K562 (cell line): Measurements from ENCODE around the gene KTN1. TPM values are rescaled to one million over a fixed set of nuclear protein-coding genes. Genes with fewer than 3 reads are reported as not detected.
A peak's percentile ranks its signal among the peaks of the same experiment; 100 is the strongest.

Experiments
- ARID2 ChIP-seq: fragments of 450-650 bp; IDR thresholded peaks from 2 replicates; pipeline ENCODE4 v1.6.1; 2017; ENCODE audit warnings: antibody characterized with exemption, mild to moderate bottlenecking
- BCLAF1 ChIP-seq, 2 experiments: fragments of 450-650 bp in 1 of 2; IDR thresholded peaks; 2 replicates each; pipeline ENCODE4 v1.6.1; 2011 to 2017; ENCODE audit warnings: low read depth in 2 of 2, antibody characterized with exemption in 1 of 2, borderline replicate concordance in 1 of 2, low read length in 1 of 2, mild to moderate bottlenecking in 1 of 2, mixed read lengths in 1 of 2; ENCODE audit not compliant: control insufficient read depth in 1 of 2
- CXXC5 ChIP-seq: fragments of 250-450 bp; sonication (Bioruptor Pico); IDR thresholded peaks from 2 replicates; pipeline ENCODE4 v1.8.0; 2022; ENCODE audit warnings: inconsistent platforms, mild to moderate bottlenecking, moderate library complexity
- EGR1 ChIP-seq: fragments of 450-650 bp; conservative IDR thresholded peaks from 2 replicates; pipeline ENCODE4 v1.6.1; 2017; ENCODE audit warnings: mild to moderate bottlenecking
- ESRRA ChIP-seq: fragments of 450-650 bp; IDR thresholded peaks from 2 replicates; pipeline ENCODE4 v1.6.1; 2014; ENCODE audit warnings: low read depth, mild to moderate bottlenecking, moderate library complexity, borderline replicate concordance
- KDM5B ChIP-seq: fragments of 200-600 bp; sonication (generic); IDR thresholded peaks from 2 replicates; pipeline ENCODE4 v1.6.1; 2012; ENCODE audit warnings: low read depth, mild to moderate bottlenecking, moderate library complexity, low read length, control low read depth, inconsistent platforms; ENCODE audit not compliant: insufficient replicate concordance
- PRDM10 ChIP-seq: fragments of 450-650 bp; IDR thresholded peaks from 2 replicates; pipeline ENCODE4 v1.6.1; 2018; ENCODE audit not compliant: partially characterized antibody
- RNF2 ChIP-seq: sonication (generic); IDR thresholded peaks from 2 replicates; pipeline ENCODE4 v1.6.1; 2016
- SRSF3 ChIP-seq: fragments of 200-400 bp; formaldehyde crosslinking; IDR thresholded peaks from 2 replicates; pipeline ENCODE4 v1.6.1; 2016; ENCODE audit warnings: mild to moderate bottlenecking, low read length, moderate library complexity; ENCODE audit not compliant: insufficient read depth
- U2AF1 ChIP-seq: fragments of 200-400 bp; formaldehyde crosslinking; optimal IDR thresholded peaks from 2 replicates; pipeline ENCODE3; 2017; ENCODE audit warnings: mild to moderate bottlenecking, low read depth, low read length, moderate library complexity
- XRCC3 ChIP-seq: fragments of 450-650 bp; IDR thresholded peaks from 2 replicates; pipeline ENCODE4 v1.6.1; 2017; ENCODE audit warnings: mild to moderate bottlenecking, moderate library complexity
- ZNF174 ChIP-seq: fragments of 250-450 bp; sonication (Bioruptor Pico); IDR thresholded peaks from 2 replicates; pipeline ENCODE4 v1.4.0; 2020; ENCODE audit warnings: mild to moderate bottlenecking
- ZNF551 ChIP-seq: fragments of 250-450 bp; sonication (Bioruptor Pico); IDR thresholded peaks from 2 replicates; pipeline ENCODE4 v1.5.0; 2021; ENCODE audit warnings: mild to moderate bottlenecking, moderate library complexity
- polyA plus RNA-seq, 8 experiments: library from polyadenylated mRNA; depleted of rRNA in 4 of 8; stranded (reverse) in 5 of 8; unstranded in 3 of 8; fragments of >200 nt; fragmentation: Nextera tagmentation in 2 of 8; fragmentation: Illumina TruSeq in 1 of 8; extraction: Ambion mirVana in 2 of 8; extraction: Trizol in 1 of 8; gene quantifications; 2 replicates each; pipeline versions ENCODE4 v1.2.1 to v1.2.3, GENCODE V29; 2011 to 2014; ENCODE audit warnings: inconsistent platforms in 1 of 8, missing spikeins in 1 of 8
- total RNA-seq, 7 experiments: library from RNA; depleted of rRNA in 6 of 7; stranded (reverse); fragments of >200 nt in 6 of 7; fragmentation: Illumina TruSeq in 2 of 7; extraction: Trizol in 2 of 7; gene quantifications; 2 replicates each; pipeline versions ENCODE4 v1.2.1 to v1.2.3, GENCODE V29; 2011 to 2021; ENCODE audit warnings: low replicate concordance in 1 of 7
- TF ChIP-seq, protein P1 (sequence below): fragments of 200-800 bp; sonication (Bioruptor generic); IDR thresholded peaks from 2 replicates; pipeline ENCODE4 v1.6.1; 2017; ENCODE audit warnings: missing genetic modification characterization, missing compliant biosample characterization
- TF ChIP-seq, protein P2 (sequence below), 2 experiments: IDR thresholded peaks; 2 replicates each; pipeline ENCODE4 v1.6.1; 2012; ENCODE audit warnings: improper control_type of control experiment in 2 of 2, low read depth in 2 of 2, low read length in 2 of 2, borderline replicate concordance in 1 of 2

The KTN1 gene
- total and polyA plus RNA-seq, 9 of the 15 experiments (the other 6 are each of a cell fraction or from before 2014, with no cell fraction given) = 34.8 to 120 (median 63.6) TPM

DNA sequence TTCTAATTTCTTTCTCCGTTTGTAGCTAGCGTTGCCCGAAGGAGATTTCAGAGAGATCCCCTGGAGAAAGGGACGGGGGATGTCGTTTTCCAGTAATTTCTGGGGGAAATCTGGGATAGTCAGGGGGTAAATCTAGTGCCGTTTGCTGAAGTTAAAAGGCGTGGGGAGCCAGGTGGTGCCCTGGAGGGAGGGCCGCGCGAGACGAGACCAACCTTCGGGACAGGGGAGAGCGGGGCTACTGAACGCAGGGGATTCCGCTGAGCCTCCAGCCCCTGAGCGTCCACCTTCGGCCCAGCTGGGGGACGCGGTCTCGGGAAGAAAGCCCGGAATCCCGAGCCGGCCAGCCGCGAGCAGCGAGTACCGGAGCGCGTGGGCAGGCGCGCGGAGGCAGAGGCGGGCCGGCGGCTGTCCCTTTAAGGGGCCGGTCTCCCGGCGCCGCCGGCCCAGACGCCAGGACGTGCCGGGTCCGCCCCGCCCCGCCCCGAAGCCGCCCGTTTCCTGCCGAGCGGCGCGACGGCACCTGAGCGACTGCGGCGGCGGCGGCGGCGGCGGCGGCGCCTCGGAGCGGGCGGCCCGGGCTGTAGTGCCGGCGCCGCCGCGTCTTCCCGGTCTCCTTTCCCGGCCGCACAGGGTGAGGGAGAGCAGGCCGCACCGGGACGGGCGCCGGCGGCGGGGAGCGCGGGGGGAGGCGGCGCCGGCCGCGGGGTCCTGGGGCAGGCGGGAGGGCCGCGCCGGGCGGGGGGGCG lies at the start of gene KTN1 (continued):
- peak in 1 of 2 experiments; percentile 62; a peak in 1 of 4 replicates for TF ChIP-seq BCLAF1 (IDR thresholded peaks at IDR 0.05; ENCODE audit: borderline replicate concordance in 1 of 2, control insufficient read depth in 1 of 2, low read depth in 2 of 2, low read length in 1 of 2)
- no peak for TF ChIP-seq RNF2
- no peak for TF ChIP-seq SRSF3
- TF ChIP-seq KDM5B = peak; percentile 28
- no peak for TF ChIP-seq ZNF174 (CRISPR knock-in tag)
- no peak for TF ChIP-seq ZNF551
- peak; percentile 88 for TF ChIP-seq CXXC5
- TF ChIP-seq, protein P1, sequence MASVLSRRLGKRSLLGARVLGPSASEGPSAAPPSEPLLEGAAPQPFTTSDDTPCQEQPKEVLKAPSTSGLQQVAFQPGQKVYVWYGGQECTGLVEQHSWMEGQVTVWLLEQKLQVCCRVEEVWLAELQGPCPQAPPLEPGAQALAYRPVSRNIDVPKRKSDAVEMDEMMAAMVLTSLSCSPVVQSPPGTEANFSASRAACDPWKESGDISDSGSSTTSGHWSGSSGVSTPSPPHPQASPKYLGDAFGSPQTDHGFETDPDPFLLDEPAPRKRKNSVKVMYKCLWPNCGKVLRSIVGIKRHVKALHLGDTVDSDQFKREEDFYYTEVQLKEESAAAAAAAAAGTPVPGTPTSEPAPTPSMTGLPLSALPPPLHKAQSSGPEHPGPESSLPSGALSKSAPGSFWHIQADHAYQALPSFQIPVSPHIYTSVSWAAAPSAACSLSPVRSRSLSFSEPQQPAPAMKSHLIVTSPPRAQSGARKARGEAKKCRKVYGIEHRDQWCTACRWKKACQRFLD (CRISPR knock-in tag) = no peak
- TF ChIP-seq, protein P2, sequence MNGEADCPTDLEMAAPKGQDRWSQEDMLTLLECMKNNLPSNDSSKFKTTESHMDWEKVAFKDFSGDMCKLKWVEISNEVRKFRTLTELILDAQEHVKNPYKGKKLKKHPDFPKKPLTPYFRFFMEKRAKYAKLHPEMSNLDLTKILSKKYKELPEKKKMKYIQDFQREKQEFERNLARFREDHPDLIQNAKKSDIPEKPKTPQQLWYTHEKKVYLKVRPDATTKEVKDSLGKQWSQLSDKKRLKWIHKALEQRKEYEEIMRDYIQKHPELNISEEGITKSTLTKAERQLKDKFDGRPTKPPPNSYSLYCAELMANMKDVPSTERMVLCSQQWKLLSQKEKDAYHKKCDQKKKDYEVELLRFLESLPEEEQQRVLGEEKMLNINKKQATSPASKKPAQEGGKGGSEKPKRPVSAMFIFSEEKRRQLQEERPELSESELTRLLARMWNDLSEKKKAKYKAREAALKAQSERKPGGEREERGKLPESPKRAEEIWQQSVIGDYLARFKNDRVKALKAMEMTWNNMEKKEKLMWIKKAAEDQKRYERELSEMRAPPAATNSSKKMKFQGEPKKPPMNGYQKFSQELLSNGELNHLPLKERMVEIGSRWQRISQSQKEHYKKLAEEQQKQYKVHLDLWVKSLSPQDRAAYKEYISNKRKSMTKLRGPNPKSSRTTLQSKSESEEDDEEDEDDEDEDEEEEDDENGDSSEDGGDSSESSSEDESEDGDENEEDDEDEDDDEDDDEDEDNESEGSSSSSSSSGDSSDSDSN (IDR thresholded peaks at IDR 0.05; ENCODE audit: borderline replicate concordance in 1 of 2, low read depth in 2 of 2, low read length in 2 of 2) = no peak
- no peak for TF ChIP-seq ARID2
- no peak for TF ChIP-seq XRCC3
- no peak for TF ChIP-seq ESRRA
- no peak for TF ChIP-seq U2AF1
- TF ChIP-seq PRDM10 = peak; percentile 99
- peak; percentile 75 for TF ChIP-seq EGR1
